OCI-M2 (cell line): ENCODE results near the gene POLR1H.
A peak's percentile ranks its signal among the peaks of the same experiment; 100 is the strongest.

Source experiments
- DNase-seq: peaks from one replicate; lab custom pipeline; 2025; ENCODE audit not compliant: unreplicated experiment; lab: John Stamatoyannopoulos, UW

POLR1H gene

GRCh38 chr6:30061858-30062458 is 893 bp downstream of the POLR1H start:
- no peak for DNase-seq

GRCh38 chr6:30062471-30063178 is 1.6 kb downstream of the POLR1H start:
- DNase-seq = no peak

GRCh38 chr6:30063315-30063714 is 2.2 kb downstream of the POLR1H start:
- no peak for DNase-seq

GRCh38 chr6:30066082-30066481 is 5.0 kb downstream of the POLR1H start:
- DNase-seq = no peak

- peak; percentile 94 for DNase-seq
These were observed 5.8 kb downstream of the POLR1H start, which contains the start of gene PPP1R11 for GRCh38 chr6:30066577-30067459. Gene PPP1R11, plus strand, starts transcription at chr6:30067198. Its CDS starts 213 bp downstream, at chr6:30067411.

- no peak for DNase-seq
These were observed 6.5 kb downstream of the POLR1H start for GRCh38 chr6:30067460-30068139.

- DNase-seq = no peak
These were observed 10.2 kb downstream of the POLR1H start for GRCh38 chr6:30071081-30071818.

- no peak for DNase-seq
These were observed 10.8 kb downstream of the POLR1H start for GRCh38 chr6:30071858-30072257.

GRCh38 chr6:30073489-30074235 is 12.6 kb downstream of the POLR1H start:
- no peak for DNase-seq

- no peak for DNase-seq
These were observed 13.4 kb downstream of the POLR1H start for GRCh38 chr6:30074331-30075093.

GRCh38 chr6:30075094-30075789 is 14.2 kb downstream of the POLR1H start, which contains the start of gene RNF39:
Gene RNF39, minus strand, starts transcription at chr6:30075769. Its CDS starts 184 bp downstream, at chr6:30075585.
- DNase-seq = no peak

- DNase-seq = no peak
These were observed 15.0 kb downstream of the POLR1H start for GRCh38 chr6:30075790-30076732.

- no peak for DNase-seq
These were observed 16.2 kb downstream of the POLR1H start for GRCh38 chr6:30077218-30077617.

- DNase-seq = no peak
These were observed 26.8 kb downstream of the POLR1H start for GRCh38 chr6:30087876-30088275.

GRCh38 chr6:30091577-30092381 is 30.7 kb downstream of the POLR1H start:
- no peak for DNase-seq

GRCh38 chr6:30092852-30093543 is 31.9 kb downstream of the POLR1H start:
- DNase-seq = no peak
